ENCODE results near the gene GALT. TPM values are rescaled to one million over a fixed set of nuclear protein-coding genes. Genes with fewer than 3 reads are reported as not detected.

The GALT gene
- total and polyA plus RNA-seq, 8 donors, result 17.4 to 148 (median 35.9) TPM

- no peaks in the 10 kb centered on the region for H3K27me3 ChIP-seq
- WGBS, 5 donors, result 10 to 17% (median 14%) methylated on average over 15 to 18 of the region's 18 CpGs
- H3K4me1 ChIP-seq, result peaks cover 0 to 40% (median 29%) of the 10 kb centered on the region in 4 donors
- H3K36me3 ChIP-seq, result peaks cover 0 to 48% (median 17%) of the 10 kb centered on the region in 4 donors
- H3K4me3 ChIP-seq, result peak overlapping the region; percentile 55 to 72 (median 66)
- H3K9me3 ChIP-seq, result no peaks in the 10 kb centered on the region
- intact Hi-C loops (cut with DNase I; ENCODE audit: low total_unique reads), result no loop called here
- H3K27ac ChIP-seq, result peak overlapping the region; percentile 95 to 99 (median 98)
- TF ChIP-seq POLR2AphosphoS5 (IDR thresholded peaks at IDR 0.05), result peak in 2 of 3 donors; percentile 13 to 26
- no peak for TF ChIP-seq POLR2A (IDR thresholded peaks at IDR 0.05)
- TF ChIP-seq, protein P1, sequence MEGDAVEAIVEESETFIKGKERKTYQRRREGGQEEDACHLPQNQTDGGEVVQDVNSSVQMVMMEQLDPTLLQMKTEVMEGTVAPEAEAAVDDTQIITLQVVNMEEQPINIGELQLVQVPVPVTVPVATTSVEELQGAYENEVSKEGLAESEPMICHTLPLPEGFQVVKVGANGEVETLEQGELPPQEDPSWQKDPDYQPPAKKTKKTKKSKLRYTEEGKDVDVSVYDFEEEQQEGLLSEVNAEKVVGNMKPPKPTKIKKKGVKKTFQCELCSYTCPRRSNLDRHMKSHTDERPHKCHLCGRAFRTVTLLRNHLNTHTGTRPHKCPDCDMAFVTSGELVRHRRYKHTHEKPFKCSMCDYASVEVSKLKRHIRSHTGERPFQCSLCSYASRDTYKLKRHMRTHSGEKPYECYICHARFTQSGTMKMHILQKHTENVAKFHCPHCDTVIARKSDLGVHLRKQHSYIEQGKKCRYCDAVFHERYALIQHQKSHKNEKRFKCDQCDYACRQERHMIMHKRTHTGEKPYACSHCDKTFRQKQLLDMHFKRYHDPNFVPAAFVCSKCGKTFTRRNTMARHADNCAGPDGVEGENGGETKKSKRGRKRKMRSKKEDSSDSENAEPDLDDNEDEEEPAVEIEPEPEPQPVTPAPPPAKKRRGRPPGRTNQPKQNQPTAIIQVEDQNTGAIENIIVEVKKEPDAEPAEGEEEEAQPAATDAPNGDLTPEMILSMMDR (IDR thresholded peaks at IDR 0.05), result peak in 5 of 7 experiments; percentile 67 to 89 (median 73)
- no peak for TF ChIP-seq EP300 (IDR thresholded peaks at IDR 0.05)
- DNase-seq, result peak; percentile 85 to 89
These were observed 18.0 kb downstream of the GALT start for GRCh38 chr9:34664281-34665066.

DNA sequence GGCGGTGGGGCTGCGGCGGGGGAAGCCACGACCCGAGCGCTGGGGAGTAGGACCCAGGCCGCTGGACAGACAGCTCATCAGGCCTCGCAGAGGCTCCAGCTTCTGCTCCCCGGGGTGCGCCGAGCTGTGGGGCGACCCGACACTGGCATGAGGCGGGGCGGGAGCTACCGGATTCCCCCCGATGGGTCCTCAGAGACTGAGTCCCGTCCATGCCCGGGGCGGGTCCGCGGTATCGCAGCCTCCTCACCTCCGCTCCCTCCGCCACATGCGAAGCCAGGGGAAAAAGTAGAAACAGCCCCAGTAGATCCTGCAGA is 18.5 kb downstream of the GALT start:
- peaks cover 0 to 40% (median 29%) of the 10 kb centered on the region in 4 donors for H3K4me1 ChIP-seq
- H3K4me3 ChIP-seq, result peak overlapping the region; percentile 55 to 72 (median 66)
- peaks cover 0 to 48% (median 15%) of the 10 kb centered on the region in 4 donors for H3K36me3 ChIP-seq
- DNase-seq, result no peak
- H3K9me3 ChIP-seq, result no peaks in the 10 kb centered on the region
- H3K27me3 ChIP-seq, result no peaks in the 10 kb centered on the region
- H3K27ac ChIP-seq, result peak overlapping the region; percentile 95 to 99 (median 98)
- WGBS, 5 donors, result 0 to 1% (median 1%) methylated on average over 11 to 26 of the region's 26 CpGs
- TF ChIP-seq POLR2AphosphoS5 (IDR thresholded peaks at IDR 0.05) (no peak), POLR2A (IDR thresholded peaks at IDR 0.05) (no peak), EP300 (IDR thresholded peaks at IDR 0.05) (no peak)
- TF ChIP-seq, protein P1 (IDR thresholded peaks at IDR 0.05), result no peak
- intact Hi-C loops (cut with DNase I; ENCODE audit: low total_unique reads), result no loop called here

DNA sequence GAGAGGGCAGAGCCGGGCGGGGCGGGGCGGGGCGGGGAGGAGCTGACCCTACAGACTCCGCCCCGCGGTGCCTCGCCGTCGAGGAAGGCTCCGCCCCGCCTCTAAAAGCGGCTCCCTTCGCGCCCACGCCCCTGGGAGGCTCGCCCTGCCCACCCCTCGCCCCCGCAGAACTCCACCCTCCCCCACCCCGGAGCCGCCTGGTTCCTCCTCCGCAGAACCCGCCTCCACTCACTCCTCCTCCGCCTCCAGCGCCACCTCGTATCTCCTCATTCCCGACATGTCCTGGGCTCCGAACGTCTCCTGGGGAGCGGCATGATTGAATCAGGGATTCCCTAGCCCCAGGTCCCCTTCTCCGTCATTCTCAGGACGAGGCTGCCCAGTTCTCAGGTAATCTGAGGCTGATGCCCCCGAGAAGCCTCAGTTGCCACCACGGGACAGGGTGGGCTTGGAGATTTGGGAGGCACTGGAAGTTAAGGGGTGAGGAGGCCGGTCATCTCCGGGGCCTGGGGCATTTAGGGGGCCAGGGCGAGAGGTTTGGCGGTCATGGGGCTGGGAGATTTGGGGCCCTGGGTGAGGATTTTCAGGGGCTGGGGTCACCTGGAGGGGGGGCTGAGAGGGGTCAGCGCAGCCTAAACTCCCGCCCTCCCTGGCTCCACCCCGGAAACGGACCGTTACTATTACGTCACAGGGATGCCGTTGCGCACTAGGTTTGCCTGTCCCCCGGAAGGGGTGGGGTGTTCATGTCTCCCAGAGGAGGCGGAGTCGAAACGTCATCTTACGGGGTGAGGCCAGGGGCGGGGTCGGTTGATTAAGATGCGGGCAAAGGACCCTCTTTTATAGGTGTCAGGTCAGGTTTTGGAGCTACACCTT is 19.1 kb downstream of the GALT start:
- H3K4me3 ChIP-seq, result peak overlapping the region; percentile 55 to 72 (median 66)
- H3K4me1 ChIP-seq, result peaks cover 0 to 40% (median 29%) of the 10 kb centered on the region in 4 donors
- peak in 2 of 4 donors; percentile 53 to 92 for TF ChIP-seq POLR2A (IDR thresholded peaks at IDR 0.05)
- TF ChIP-seq POLR2AphosphoS5 (IDR thresholded peaks at IDR 0.05), result peak; percentile 84 to 98 (median 97)
- TF ChIP-seq, protein P1 (IDR thresholded peaks at IDR 0.05), result no peak
- no peaks in the 10 kb centered on the region for H3K9me3 ChIP-seq
- peak overlapping the region; percentile 95 to 99 (median 98) for H3K27ac ChIP-seq
- no peaks in the 10 kb centered on the region for H3K27me3 ChIP-seq
- 1 to 2% (median 1%) methylated on average over 22 to 55 of the region's 55 CpGs for WGBS, 5 donors
- peaks cover 0 to 46% (median 10%) of the 10 kb centered on the region in 4 donors for H3K36me3 ChIP-seq
- intact Hi-C loops (cut with DNase I; ENCODE audit: low total_unique reads), result no loop called here
- peak; percentile 93 to 98 for DNase-seq

DNA sequence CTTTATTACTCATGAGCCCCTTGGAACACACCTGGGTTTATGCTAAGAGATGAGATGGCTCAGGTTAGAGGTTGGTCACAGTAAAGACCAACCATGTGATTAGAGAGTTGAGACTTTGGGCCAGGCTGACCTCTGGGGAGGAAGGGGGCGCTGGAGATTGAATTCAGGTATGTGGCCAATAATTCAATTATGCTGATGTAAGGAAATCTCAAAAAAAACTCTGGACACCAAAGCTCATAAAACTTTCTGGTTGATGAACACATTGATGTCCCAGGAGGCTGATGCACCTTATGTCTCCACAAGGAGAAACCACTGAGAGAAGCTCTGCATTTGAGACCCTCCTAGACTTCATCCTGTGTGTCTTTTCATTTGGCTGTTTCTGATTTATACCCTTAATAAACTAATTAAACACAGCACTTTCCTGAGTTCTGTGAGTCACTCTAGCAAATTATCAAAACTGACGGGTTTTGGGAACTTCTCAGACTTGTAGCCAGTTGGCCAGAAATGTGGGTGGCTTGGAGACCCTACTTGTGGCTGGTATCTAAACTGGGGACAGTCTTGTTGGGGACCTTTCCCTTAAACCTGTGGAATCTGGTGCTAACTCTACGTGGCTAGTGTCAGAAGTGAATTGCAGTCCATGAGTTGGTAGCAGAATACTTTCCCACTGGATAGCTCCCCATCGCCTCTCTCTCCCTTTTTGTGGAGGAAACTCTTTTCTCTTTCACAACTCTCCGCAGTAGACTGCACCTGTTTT is 23.5 kb downstream of the GALT start:
- Histone ChIP-seq H3K4me3 (no peak overlapping the region), H3K27me3 (no peaks in the 10 kb centered on the region), H3K4me1 (peaks cover 0 to 25% (median 19%) of the 10 kb centered on the region in 4 donors), H3K9me3 (no peaks in the 10 kb centered on the region), H3K27ac (no peak overlapping the region), H3K36me3 (peaks cover 0 to 24% (median 4%) of the 10 kb centered on the region in 4 donors)
- no peak for DNase-seq
- TF ChIP-seq EP300 (IDR thresholded peaks at IDR 0.05) (no peak), POLR2AphosphoS5 (IDR thresholded peaks at IDR 0.05) (no peak), POLR2A (IDR thresholded peaks at IDR 0.05) (no peak)
- TF ChIP-seq, protein P1 (IDR thresholded peaks at IDR 0.05), result no peak
- WGBS, 5 donors, result 87 to 93% (median 91%) methylated on average over 5 of the region's 5 CpGs
- intact Hi-C loops (cut with DNase I; ENCODE audit: low total_unique reads), result no loop called here

All from stomach (tissue), 9 donors.